ENCODE data around the gene OSGEPL1.
"Not testable (repeated sequence)": the region's sequence is repeated elsewhere in the genome, so short reads cannot be mapped to it uniquely, and the experiment has no call there.

Gene OSGEPL1

GRCh38 chr2:189719571-189719970 lies 43.0 kb downstream of the OSGEPL1 start:
- no peak for TF ChIP-seq EZH2phosphoT487 (IDR thresholded peaks at IDR 0.05; ENCODE audit: low read depth)
- no peak for TF ChIP-seq CTCF (IDR thresholded peaks at IDR 0.05; ENCODE audit: low read depth, low read length)
- no peak overlapping the region for H2AFZ ChIP-seq (ENCODE audit: low read depth, low read length)
- no peaks in the 10 kb centered on the region for H4K20me1 ChIP-seq (ENCODE audit: insufficient read depth, low read length)
- H3K9me3 ChIP-seq (ENCODE audit: insufficient read depth, low read length), result no peaks in the 10 kb centered on the region
- H3K36me3 ChIP-seq (replicated peaks; ENCODE audit: low read depth, low read length), result no peaks in the 10 kb centered on the region
- no peak overlapping the region for H3K4me2 ChIP-seq (ENCODE audit: low read length)
- no peaks in the 10 kb centered on the region for H3K27me3 ChIP-seq (ENCODE audit: low read depth, low read length)
- H3K4me1 ChIP-seq (ENCODE audit: low read length), result no peaks in the 10 kb centered on the region
- no peak overlapping the region for H3K9ac ChIP-seq (ENCODE audit: low read length)
- no peak overlapping the region for H3K27ac ChIP-seq (ENCODE audit: low read length)
- no peaks in the 10 kb centered on the region for H3K79me2 ChIP-seq (ENCODE audit: low read length)
- no peak overlapping the region for H3K4me3 ChIP-seq (ENCODE audit: low read length)

GRCh38 chr2:189717593-189717992 lies 45.0 kb downstream of the OSGEPL1 start:
- H3K4me2 ChIP-seq (ENCODE audit: low read length); H3K4me1 ChIP-seq (ENCODE audit: low read length); H3K4me3 ChIP-seq (ENCODE audit: low read length); H3K9ac ChIP-seq (ENCODE audit: low read length); H3K36me3 ChIP-seq (replicated peaks; ENCODE audit: low read depth, low read length); H2AFZ ChIP-seq (ENCODE audit: low read depth, low read length); H4K20me1 ChIP-seq (ENCODE audit: insufficient read depth, low read length); H3K79me2 ChIP-seq (ENCODE audit: low read length); H3K9me3 ChIP-seq (ENCODE audit: insufficient read depth, low read length); H3K27me3 ChIP-seq (ENCODE audit: low read depth, low read length); H3K27ac ChIP-seq (ENCODE audit: low read length): not testable (repeated sequence)

- no peaks in the 10 kb centered on the region for H3K4me1 ChIP-seq (ENCODE audit: low read length)
- H3K79me2 ChIP-seq (ENCODE audit: low read length), result no peaks in the 10 kb centered on the region
- H2AFZ ChIP-seq (ENCODE audit: low read depth, low read length), result no peak overlapping the region
- H3K9ac ChIP-seq (ENCODE audit: low read length), result no peak overlapping the region
- H3K4me2 ChIP-seq (ENCODE audit: low read length), result no peak overlapping the region
- TF ChIP-seq CTCF (IDR thresholded peaks at IDR 0.05; ENCODE audit: low read depth, low read length), result no peak
- TF ChIP-seq EZH2phosphoT487 (IDR thresholded peaks at IDR 0.05; ENCODE audit: low read depth), result no peak
- no peaks in the 10 kb centered on the region for H4K20me1 ChIP-seq (ENCODE audit: insufficient read depth, low read length)
- H3K9me3 ChIP-seq (ENCODE audit: insufficient read depth, low read length), result no peaks in the 10 kb centered on the region
- H3K4me3 ChIP-seq (ENCODE audit: low read length), result no peak overlapping the region
- no peaks in the 10 kb centered on the region for H3K27me3 ChIP-seq (ENCODE audit: low read depth, low read length)
- H3K36me3 ChIP-seq (replicated peaks; ENCODE audit: low read depth, low read length), result no peaks in the 10 kb centered on the region
- no peak overlapping the region for H3K27ac ChIP-seq (ENCODE audit: low read length)
Observed at GRCh38 chr2:189709501-189710221, 52.9 kb downstream of the OSGEPL1 start.

GRCh38 chr2:189702071-189702470 lies 60.5 kb downstream of the OSGEPL1 start:
- no peaks in the 10 kb centered on the region for H3K27me3 ChIP-seq (ENCODE audit: low read depth, low read length)
- H3K9me3 ChIP-seq (ENCODE audit: insufficient read depth, low read length), result no peaks in the 10 kb centered on the region
- H3K79me2 ChIP-seq (ENCODE audit: low read length), result no peaks in the 10 kb centered on the region
- H3K4me2 ChIP-seq (ENCODE audit: low read length), result no peak overlapping the region
- no peaks in the 10 kb centered on the region for H3K4me1 ChIP-seq (ENCODE audit: low read length)
- no peak for TF ChIP-seq CTCF (IDR thresholded peaks at IDR 0.05; ENCODE audit: low read depth, low read length)
- H3K9ac ChIP-seq (ENCODE audit: low read length), result no peak overlapping the region
- no peak overlapping the region for H3K27ac ChIP-seq (ENCODE audit: low read length)
- no peak overlapping the region for H3K4me3 ChIP-seq (ENCODE audit: low read length)
- no peaks in the 10 kb centered on the region for H4K20me1 ChIP-seq (ENCODE audit: insufficient read depth, low read length)
- no peak overlapping the region for H2AFZ ChIP-seq (ENCODE audit: low read depth, low read length)
- no peaks in the 10 kb centered on the region for H3K36me3 ChIP-seq (replicated peaks; ENCODE audit: low read depth, low read length)
